Stimulated activated CD4-positive, alpha-beta T cell treated with anti-CD3 and anti-CD28 coated beads, Interleukin-2, amount 100 ng/mL, for 24 hours (primary cell): ENCODE results near the gene RAD51B.

Experiments
- DNase-seq, 2 donors: peaks; one replicate each; pipeline ENCODE4 v3.0.0-alpha.2; 2020

RAD51B gene

GRCh38 chr14:68569970-68570409, 750.4 kb downstream of the RAD51B start:
- no peak for DNase-seq

- no peak for DNase-seq
Measured at GRCh38 chr14:68571114-68571591, 751.6 kb downstream of the RAD51B start.

DNA sequence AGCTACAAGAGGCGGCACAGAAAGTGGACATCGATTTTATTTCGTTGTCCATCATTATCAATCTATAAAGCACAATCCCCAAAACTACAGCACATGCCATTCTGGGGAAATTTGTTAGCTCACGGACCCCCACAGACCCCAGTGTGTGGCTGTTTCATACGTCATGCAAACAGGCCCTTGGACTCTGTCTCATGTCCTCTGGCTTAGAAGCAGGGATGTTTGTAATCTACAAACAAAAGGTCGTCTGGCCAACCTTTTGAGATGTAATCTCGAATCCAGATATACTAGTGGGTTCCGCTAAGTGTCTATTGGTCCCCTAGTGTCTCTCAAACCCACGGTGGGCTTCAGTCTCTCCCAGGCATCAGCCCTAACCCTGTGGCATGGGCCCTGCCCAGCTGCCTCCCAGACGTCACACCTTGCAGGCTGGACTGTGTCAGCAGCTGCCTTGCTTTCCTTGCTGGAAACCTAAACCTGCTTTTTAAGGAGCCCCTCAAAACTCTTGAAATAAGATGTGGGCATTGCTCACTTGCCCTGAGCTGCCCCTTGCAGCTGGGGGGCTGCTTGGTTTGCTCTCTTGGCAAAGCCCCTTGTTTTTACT, 752.4 kb downstream of the RAD51B start:
- DNase-seq: no peak

DNA sequence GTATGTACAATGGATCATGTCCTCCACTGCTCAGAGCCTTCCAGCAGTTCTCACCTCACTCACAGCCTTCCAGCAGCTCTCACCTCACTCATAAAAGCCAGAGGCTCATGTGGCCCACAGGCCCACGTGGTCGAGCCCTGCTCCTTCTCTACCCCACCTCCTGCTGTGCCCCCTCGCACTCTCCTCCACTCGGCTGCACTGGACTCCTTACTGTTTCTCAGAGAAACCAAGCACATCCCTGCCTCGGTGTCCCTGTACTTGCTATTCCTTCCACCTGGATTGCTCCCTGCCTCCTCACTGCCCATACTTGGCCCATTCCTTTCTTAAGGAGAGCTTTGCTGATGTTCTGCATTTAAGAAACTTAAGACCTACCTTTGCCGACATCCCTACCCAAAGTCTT, 753.5 kb downstream of the RAD51B start:
- DNase-seq: no peak

DNA sequence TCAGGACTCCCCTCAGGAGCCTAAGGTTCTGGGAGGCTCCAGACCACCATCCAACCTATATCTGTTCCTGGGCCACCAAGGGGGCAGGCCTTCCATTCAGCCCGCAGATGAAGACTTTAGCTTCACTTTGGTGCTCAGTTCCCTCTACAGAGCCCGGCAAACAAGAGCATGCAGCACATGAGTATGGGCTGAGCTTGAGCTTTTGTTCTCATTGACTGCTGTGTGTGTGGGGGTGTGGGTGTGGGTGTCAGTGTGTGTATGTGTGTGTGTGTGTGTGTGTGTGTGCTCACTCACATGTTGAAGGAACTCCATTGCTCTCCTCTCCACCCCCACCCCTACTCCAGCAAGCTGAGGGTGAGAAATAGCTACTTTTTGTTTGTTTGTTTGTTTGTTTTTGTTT, 754.1 kb downstream of the RAD51B start:
- no peak for DNase-seq

GRCh38 chr14:68574461-68574860, 754.9 kb downstream of the RAD51B start:
- no peak for DNase-seq

DNA sequence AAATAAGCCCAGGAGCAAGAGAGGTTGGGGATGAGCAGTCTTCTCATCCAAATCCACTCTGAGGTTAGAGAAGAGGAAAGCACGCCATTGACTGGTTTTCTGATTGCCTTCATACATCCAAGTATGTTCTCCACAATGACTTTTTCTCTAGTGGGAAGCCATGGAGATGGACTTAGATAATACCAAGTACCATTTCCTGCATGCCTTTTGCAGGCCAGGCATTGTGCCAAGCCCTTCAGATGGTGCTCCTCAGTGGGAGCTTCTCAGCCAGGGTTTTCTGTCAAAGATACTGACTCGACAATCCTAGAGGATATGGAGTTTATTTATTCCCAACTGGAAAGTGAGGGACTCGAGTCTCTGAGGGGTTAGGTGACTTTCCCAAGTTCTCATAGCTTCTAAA, 755.3 kb downstream of the RAD51B start:
- no peak for DNase-seq

- DNase-seq: no peak
Measured at GRCh38 chr14:68575426-68575825, 755.8 kb downstream of the RAD51B start.

DNA sequence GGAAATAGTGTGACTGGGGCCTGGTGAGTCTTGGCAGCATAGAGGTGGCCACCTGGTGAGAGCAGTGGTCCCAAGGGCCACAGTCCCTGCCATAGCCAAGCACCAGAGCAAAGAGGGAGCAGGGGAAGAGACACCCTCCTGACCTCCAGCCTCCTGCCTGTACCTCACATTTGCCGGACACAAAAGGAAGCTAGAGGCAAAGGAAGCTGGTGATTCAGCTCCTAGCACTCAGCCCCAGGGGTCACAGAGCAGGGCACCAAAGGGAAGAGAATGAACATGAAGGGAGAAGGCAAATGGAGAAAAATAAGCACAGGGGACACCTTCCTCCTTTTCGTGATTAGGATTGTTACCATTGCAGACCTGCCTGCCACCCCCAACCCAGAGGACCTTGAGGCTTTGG, 756.5 kb downstream of the RAD51B start:
- DNase-seq: no peak

DNA sequence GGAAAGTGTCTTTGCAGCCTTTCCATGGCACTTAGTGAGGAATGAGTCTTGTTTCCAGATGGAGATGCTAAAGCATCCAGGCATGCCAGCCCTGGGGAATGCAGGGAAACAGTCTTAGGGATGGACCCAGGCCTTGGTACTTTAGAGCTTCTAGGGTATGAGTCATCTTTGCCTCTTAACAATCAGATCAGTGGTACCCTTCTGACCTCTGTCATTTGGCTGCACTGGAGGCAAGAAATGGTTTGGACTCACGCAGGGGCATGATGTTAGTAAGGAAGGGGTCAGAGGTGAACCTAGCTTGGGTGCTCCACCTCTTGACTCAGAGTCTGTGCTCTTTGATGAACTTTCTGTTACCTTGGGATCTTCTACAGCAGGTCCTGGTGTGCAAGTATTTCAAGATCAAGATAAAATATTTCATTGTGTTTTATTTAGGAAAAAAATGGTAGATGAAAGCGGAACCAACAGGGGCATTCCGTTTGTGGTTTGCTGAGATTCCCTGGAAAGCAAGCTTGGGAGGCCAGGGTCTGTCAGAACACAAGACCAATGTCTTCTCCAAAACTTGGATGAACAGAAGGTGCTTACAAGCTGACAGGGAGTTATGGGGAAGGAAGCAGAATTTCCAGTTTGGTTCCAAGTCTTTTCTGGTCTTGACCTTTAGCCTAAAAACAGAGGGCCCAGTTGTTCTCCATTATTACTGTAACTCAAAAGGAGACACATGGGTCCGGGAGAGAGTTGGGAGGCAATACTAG, 757.1 kb downstream of the RAD51B start:
- no peak for DNase-seq

GRCh38 chr14:68577802-68578541, 758.4 kb downstream of the RAD51B start:
- DNase-seq: no peak

GRCh38 chr14:68578597-68578996, 759.0 kb downstream of the RAD51B start:
- no peak for DNase-seq

DNA sequence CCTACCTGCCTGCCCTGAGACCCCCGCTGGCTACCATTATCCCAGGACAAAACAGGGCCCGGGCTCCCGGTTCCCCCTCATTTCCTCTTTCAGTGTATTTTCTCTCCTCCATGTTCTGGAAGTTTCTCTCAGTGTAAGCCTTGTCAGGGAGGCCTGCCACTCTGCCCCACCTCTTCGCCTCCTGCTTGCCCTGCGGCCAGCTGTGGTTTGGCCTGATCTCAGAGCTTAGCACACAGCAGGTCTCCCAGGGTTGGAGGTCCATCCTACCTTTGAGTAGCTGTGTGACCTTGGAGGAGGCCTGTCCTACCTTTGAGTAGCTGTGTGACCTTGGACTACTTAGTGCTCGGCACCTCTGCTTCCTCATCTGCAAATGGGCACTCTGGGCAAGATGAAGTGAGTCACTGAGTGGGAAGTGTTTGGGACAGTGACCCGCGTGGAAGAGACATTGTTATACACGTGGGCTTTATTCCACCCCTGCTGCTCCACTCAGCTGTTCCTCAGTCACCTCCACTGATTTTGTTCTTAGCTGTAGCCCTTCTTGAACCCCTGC, 760.6 kb downstream of the RAD51B start:
- DNase-seq: no peak

DNA sequence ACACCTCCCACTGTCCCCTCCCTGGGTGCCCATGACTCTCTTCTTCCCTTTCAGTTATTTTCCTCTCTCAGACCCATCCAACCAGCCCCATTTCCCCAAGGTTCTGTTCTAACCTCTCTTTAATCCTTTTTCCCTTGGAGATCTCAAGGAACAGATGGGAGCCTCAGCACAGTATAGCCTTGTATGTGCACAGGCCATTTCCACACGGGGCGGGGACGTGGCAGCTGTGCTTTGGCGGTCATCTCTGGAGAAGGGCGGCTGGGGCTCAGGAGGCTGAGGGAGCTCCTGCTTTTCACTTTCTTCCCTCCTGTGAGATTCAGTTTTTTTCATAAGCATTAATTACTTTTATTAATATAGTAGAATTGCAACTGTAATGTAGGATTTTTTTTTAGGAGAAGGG, 761.1 kb downstream of the RAD51B start:
- DNase-seq: no peak

- no peak for DNase-seq
Measured at GRCh38 chr14:68583548-68584280, 764.1 kb downstream of the RAD51B start.

GRCh38 chr14:68584786-68585185, 765.2 kb downstream of the RAD51B start:
- DNase-seq: no peak

DNA sequence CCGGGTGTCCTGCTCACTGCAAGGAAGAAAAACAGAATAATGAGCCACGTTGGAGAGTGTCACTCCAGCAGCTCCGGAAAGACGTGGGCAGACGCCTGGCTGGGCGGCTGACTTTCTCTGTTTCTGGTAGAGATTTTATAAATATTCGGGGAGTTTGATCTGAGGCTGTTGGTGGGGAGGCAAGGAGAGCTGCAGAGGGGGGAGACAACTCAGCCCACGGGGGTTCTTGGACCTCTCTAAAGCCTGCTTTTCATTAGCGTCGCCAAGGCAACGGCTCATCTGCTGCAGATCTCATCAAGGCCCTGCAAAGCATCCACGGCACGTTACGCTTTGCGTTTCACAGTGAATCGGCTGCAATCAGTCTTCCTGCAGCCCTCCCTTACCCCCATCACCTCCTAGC, 766.1 kb downstream of the RAD51B start:
- DNase-seq: no peak

DNA sequence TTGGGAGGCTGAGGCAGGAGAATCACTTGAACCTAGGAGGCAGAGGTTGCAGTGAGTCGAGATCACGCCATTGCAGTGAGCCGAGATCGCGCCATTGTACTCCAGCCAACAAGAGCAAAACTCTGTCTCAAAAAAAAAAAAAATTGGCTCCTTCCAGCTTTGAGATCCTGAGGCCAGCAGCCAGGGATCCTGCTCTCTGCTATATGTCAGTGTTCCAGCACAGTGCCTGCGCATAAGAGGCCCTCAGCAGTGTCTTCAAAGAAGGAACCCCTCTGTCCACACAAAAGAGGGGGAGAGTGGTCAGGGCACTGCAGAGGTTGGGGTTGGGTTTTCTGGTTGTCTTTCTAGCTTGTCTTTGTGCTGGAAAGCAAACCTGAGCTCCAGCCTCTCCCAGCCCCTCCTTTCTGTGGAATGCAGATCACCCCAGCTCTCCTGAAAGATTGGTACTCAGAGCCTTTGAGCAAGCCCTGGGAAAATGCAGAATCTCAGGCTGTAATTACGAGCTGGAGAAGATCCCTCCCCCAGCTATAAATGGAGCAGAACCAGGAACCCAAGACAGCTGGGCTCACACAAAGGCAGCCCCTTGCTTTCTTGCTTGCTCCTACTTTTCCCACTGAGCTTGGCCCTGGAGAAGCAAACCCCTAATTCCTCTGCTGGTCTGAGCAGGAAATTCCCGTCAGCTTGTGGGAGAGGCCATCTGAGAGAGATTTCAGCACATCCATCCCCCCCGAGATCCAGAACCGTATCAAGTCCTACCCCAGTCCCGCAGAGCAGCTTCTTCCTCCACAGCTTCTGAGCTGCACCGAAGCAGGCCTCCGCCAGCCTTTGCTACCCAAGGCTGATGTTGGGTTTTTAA, 767.5 kb downstream of the RAD51B start:
- no peak for DNase-seq

- no peak for DNase-seq
Measured at GRCh38 chr14:68587931-68588330, 768.4 kb downstream of the RAD51B start.

GRCh38 chr14:68589447-68590200, 770.0 kb downstream of the RAD51B start:
- DNase-seq: no peak

- DNase-seq: no peak
Measured at GRCh38 chr14:68590201-68590522, 770.6 kb downstream of the RAD51B start.
